IPS DF 4.7 (cell line): ENCODE results near the gene VSIR.

Experiments
- DNase-seq: peaks from one replicate; pipeline ENCODE4 v3.0.0-alpha.2; 2013; ENCODE audit warnings: low spot score; ENCODE audit errors: extremely low read depth

The VSIR gene

DNA sequence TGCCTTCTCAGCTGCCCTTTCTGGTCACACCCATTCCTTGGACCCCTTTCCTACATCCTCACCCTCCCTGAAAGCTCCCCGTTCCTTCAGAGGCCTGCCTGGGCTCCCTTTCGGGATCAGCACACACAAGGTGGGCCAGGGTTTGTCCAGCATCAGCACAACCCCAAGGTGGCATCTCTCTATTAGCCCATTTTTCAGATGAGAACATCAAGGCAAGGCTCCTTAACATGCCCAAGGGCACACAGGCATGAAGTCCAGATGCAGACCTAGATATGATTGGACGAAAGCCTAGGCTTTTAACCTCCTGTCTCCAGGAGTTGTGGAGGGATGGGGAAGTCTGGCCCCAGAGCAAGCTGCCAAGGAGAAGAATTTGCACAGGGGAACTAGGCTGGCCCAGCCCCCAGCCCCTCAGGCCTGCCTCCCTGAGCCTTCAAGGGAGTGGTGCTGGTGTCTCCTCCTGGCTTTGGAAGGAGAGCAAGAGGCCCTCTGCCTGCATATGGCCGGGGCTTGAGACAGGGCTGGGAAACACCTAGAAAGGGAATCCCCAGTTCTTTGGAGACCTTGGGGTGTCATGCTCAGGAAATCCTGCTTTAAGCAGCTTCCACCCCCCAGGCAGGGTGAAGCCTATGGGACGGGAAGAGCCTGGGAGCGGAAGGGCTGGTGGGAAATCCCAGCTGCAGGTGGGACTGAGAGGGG is 9.0 kb upstream of the VSIR start:
- no peak for DNase-seq

DNA sequence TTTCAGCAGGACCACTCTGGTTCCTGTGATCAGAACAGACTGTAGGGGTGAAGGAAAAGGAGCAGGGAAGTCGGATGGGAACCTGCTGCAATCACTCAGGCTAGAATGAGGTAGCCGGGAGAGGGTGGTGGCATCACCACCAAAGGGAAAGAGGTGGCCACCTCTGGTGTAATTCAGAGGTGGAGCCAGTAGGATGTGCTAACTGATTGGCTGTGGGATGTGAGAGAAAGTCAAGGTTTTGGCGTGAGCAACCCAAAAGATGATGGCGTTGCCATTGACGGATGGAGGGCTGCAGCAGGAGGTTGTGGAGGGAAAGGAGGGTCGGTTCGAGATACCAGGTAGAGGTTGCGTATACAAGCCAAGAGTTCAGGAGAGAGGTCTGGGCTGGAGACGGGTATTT is 7.4 kb upstream of the VSIR start:
- DNase-seq: no peak

GRCh38 chr10:71780156-71780555 is 6.8 kb upstream of the VSIR start:
- DNase-seq: no peak

DNA sequence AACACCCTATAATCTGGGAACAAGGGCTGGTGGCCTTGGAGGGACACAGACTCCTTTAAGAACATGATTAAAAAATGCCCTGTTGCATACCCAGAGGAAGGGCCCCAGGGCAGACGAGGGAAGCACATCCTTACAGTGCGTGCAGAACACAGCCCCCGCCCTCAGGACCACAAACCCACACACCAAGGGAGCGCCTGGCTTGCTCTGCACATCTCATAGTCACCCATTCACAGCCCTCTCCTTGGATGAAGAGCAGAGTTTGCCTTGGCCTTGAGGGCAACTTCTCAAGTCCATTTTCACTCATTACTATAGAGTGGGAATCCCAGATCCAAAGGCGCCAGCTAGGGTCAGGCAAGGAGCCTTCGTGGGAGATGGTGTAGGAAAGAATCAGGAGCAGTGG is 6.3 kb upstream of the VSIR start:
- DNase-seq: no peak

- DNase-seq: no peak
These were observed 4.9 kb upstream of the VSIR start for GRCh38 chr10:71778071-71778825.

DNA sequence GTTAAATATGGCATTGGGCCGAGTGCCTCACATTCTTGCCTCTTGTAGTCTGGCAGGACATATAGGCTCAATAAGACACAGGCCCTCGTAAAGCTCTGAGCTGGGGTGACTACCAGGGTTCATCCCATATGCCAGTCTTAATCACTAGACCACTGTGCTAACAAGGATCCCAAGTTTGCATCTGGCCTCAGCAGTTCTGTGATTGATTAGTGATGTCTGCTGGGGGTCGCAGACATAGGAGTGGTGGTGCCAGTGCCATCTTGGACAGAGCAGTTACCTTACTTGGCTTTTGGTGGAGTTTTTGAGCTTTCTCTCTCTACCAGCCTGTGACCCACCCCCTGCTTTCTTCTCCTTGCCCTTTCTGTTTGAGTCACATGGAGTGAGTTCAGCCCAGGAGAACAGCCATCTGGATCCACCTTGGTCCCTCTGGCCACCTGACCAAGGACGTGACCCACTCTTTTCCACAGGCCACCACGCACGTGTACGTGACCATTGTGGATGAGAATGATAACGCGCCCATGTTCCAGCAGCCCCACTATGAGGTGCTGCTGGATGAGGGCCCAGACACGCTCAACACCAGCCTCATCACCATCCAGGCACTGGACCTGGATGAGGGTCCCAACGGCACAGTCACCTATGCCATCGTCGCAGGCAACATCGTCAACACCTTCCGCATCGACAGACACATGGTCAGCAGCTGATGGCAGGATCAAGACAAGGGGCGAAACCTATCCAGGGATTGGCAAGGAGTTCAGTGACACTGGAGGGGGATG is 4.1 kb upstream of the VSIR start:
- DNase-seq: no peak

DNA sequence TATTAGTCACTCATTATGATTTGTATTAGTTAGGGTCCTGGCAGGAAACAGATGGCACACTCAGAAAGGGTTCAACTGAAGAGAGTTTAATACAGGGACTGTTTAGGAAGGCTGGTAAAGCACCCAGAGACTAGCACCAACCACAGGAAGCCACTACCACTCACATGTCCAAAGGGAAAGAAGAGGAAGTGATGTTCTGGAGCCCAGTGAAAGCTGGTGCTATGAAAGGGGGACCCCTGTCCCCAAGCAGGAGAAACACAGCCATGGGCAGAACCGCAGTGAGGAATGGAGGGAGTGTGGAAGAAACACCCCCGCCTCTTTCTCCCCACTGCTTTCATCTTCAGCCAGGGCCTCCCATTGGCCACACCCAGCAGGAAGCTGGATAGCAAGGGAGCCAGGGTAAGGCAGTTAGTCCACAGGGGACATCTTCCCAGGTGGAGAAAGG is 3.2 kb upstream of the VSIR start:
- DNase-seq: no peak

- no peak for DNase-seq
These were observed 1.8 kb upstream of the VSIR start for GRCh38 chr10:71774916-71775702.

DNA sequence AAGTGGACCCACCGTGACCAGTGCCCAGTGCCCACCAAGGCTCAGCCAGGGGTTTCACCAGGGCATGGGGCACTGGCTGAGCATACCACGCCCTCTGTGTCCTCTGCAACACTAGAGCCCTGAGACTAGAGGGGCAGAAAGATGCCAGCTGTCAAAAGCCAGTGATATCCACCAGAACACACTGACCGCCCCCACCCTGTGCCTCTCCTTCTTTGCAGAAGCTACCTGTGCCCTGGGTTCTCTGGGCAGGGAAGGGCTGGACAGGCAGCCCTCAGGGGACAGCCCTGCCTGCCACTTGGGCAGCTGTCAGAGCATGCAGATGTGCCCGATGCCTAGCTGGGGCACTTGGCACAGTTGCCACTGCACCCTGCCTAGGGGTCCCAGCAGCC is 494 bp downstream of the VSIR start:
- no peak for DNase-seq

DNA sequence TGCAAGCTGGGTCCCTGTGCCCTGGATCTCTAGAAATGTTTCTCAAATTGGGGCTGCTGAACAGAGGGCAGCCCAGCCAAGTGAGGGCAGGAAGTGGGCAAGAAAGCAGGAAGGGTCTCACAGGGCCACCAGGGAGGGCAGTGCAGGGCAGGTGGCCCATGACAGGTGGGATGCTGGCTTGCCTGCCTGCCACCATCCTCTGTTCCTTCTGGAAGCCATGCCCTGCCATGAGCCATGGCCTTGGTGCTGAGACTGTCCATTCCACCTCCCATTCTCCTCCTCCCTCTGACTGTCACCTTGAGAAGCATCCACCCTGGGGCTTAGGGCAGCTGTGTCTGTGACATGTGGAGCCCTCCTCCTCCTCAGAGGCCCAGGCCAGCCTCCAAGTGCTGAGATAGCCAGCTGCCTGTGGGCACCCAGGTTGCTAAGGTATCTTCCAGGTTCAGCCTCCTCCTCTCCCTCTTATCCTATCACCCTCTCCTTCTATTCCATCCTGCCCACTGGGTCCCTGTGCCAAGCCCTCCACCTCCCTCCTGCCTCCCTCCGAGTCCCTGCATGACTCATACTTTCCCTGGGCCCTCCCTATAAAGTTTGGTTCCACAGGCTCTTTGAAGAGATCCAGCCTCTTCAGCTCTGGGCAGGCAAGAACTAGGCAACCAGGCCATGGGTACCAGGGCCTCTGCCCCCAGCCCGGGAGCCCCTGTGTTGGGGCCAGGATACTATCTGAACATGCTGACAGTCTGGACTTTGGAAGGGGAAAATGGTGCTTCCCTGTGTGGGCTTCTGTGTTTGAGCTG is 1.3 kb downstream of the VSIR start:
- no peak for DNase-seq

DNA sequence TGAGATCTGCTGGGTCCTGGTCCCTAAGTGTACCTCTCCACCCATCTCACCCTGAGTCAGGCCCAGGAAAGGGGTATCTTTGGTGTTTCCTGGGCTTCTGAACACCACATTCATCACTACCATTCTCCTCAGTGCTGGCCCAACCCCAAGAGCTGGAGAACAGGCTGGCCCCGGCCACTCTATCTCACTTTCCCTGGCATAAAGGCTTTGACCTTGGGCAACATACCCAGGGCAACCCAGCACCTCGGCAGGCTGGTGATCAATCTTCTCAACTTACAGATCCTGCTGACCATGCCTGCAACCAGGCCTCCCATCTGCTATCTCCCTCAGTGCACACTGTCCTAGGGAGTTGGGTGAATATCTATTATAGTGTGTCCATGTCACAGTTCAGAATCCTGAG is 2.1 kb downstream of the VSIR start:
- no peak for DNase-seq

GRCh38 chr10:71770789-71771188 is 2.5 kb downstream of the VSIR start:
- no peak for DNase-seq

DNA sequence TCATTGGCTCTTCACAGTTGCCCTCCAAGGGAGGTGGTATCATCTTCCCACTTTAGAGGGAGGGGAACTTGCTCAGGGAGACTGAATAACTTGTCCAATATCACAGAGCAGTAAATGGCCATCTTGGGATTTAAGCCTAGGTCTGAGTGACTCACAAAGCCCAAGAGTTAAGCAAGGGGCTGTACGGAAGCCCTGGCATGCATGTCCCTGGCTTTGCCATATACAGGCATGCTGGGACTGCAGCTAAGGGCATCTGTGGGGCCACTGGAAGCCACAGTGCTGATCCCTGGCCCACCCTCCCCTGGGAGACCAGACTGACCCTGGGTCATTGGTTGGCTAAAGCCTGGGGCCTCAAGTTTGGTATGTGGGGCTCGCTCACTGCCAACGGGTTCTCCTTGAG is 3.1 kb downstream of the VSIR start:
- DNase-seq: no peak

GRCh38 chr10:71769279-71769823 is 4.0 kb downstream of the VSIR start:
- DNase-seq: no peak

DNA sequence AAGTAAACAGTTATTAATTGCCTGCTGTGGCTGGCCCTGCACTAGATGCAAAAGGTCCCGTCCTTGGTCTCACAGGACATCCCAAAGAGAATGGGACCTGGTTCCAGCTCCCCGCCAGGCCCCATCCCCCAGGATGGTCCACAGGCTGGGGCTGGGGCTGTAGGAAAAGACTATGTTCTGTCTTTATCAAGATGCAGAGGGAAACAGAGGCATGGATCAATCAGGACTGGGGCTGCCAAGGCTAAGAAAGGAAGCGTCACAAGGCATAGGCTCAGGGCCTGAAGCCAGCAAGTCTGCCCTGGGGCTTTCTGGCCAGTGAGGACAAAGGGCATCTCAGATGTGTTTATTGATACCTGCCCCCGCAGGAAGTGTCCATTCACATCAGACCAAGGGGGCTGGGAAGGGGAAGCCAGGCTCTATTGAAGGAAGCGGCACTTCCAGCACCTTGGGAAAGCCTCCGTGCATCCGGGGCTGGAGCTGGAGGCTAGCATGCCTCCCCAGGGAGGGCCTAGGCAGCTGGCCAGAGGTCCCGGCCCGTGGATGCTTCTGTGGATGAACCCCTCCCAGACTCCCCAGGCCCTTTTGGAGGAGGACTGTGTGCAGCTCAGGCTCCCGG is 5.8 kb downstream of the VSIR start:
- no peak for DNase-seq

DNA sequence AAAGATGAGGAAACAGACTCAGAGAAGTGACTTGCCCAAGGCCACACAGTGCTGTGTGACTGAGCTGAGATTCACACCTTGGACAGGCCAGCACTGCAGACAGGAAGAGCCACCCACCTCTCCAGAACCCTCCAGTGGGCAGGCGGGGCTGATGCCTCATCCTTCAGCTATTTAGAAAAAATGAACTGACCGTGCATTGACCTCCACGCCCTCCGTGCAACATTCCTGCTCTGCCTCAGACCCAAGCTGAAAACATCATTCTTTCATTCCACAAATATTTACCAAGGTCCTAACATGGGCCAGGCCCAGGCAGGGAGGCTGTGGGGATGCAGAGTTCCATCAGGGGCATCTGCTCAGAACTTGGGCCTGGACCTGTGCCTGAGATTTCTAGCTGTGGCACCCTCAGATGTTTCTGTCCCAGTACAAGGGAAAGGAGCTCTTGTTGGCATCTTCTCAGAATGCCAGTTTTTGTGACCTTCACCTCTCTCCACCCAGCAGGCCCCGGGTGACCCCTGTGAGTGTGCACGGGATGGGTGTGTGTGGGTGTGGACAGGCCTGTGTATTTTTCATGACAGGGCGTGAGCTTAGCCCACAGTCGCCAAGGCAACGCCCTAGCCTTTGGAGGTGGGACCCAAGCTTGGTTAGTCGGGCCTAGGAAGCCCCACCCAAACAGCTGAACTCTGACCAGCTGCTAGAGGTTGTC is 6.5 kb downstream of the VSIR start:
- DNase-seq: no peak

GRCh38 chr10:71765906-71766716 is 7.2 kb downstream of the VSIR start:
- no peak for DNase-seq

GRCh38 chr10:71765176-71765904 is 8.0 kb downstream of the VSIR start:
- no peak for DNase-seq
